HG03442 (cell line): ENCODE data around the gene TMEM132D.
"Not testable (repeated sequence)": the region's sequence is repeated elsewhere in the genome, so short reads cannot be mapped to it uniquely, and the experiment has no call there.

ENCODE experiments used
- ATAC-seq: cut with Tn5 transposase; IDR thresholded peaks from one replicate; pipeline ENCODE4 v1.9.1; 2021; ENCODE audit warnings: mild to moderate bottlenecking, moderate library complexity; ENCODE audit not compliant: unreplicated experiment

TMEM132D gene

GRCh38 chr12:129201029-129201428 lies 702.8 kb downstream of the TMEM132D start:
- ATAC-seq, result no peak

GRCh38 chr12:129200576-129200975 lies 703.2 kb downstream of the TMEM132D start:
- ATAC-seq, result no peak

- ATAC-seq, result no peak
Observed at GRCh38 chr12:129196927-129197326, 706.9 kb downstream of the TMEM132D start.

- ATAC-seq, result no peak
Observed at GRCh38 chr12:129195081-129195480, 708.7 kb downstream of the TMEM132D start.

- ATAC-seq, result no peak
Observed at GRCh38 chr12:129193263-129193871, 710.5 kb downstream of the TMEM132D start.

GRCh38 chr12:129190827-129191226 lies 713.0 kb downstream of the TMEM132D start:
- no peak for ATAC-seq

- not testable (repeated sequence) for ATAC-seq
Observed at GRCh38 chr12:129189879-129190278, 713.9 kb downstream of the TMEM132D start.

GRCh38 chr12:129186952-129187351 lies 716.9 kb downstream of the TMEM132D start:
- ATAC-seq, result no peak

- no peak for ATAC-seq
Observed at GRCh38 chr12:129185855-129186254, 718.0 kb downstream of the TMEM132D start.

GRCh38 chr12:129184127-129184928 lies 719.5 kb downstream of the TMEM132D start:
- no peak for ATAC-seq

GRCh38 chr12:129179941-129180553 lies 723.8 kb downstream of the TMEM132D start:
- ATAC-seq, result no peak

GRCh38 chr12:129169928-129170327 lies 733.9 kb downstream of the TMEM132D start:
- ATAC-seq, result no peak

GRCh38 chr12:129163861-129164260 lies 740.0 kb downstream of the TMEM132D start:
- no peak for ATAC-seq

GRCh38 chr12:129163461-129163860 lies 740.4 kb downstream of the TMEM132D start:
- ATAC-seq, result no peak

GRCh38 chr12:129162805-129163204 lies 741.0 kb downstream of the TMEM132D start:
- no peak for ATAC-seq

- ATAC-seq, result no peak
Observed at GRCh38 chr12:129161511-129161910, 742.3 kb downstream of the TMEM132D start.

- ATAC-seq, result no peak
Observed at GRCh38 chr12:129160282-129160681, 743.5 kb downstream of the TMEM132D start.

- ATAC-seq, result no peak
Observed at GRCh38 chr12:129152351-129153104, 751.3 kb downstream of the TMEM132D start.

- ATAC-seq, result no peak
Observed at GRCh38 chr12:129150721-129151120, 753.1 kb downstream of the TMEM132D start.

GRCh38 chr12:129145381-129145780 lies 758.4 kb downstream of the TMEM132D start:
- no peak for ATAC-seq

GRCh38 chr12:129138776-129139175 lies 765.0 kb downstream of the TMEM132D start:
- no peak for ATAC-seq
